Activated T-cell treated with anti-CD3 and anti-CD28 coated beads, Interleukin-2, amount 50 U/mL, for 4 hours (primary cell): ENCODE measurements around the gene HP. TPM values are rescaled to one million over a fixed set of nuclear protein-coding genes. Genes with fewer than 3 reads are reported as not detected.

Source experiments
- total RNA-seq, 3 donors: library from RNA; stranded (reverse); gene quantifications; one replicate each; pipeline ENCODE4 v1.2.1, GENCODE V29; 2021

HP gene
- total RNA-seq, 3 donors from 2014 or later, result 8.2 to 11.8 (median 11.4) TPM

Other genes with a start within 250 kb of the HP start
- gene AP1G1, start 245.7 kb upstream of the HP start, total RNA-seq, result 10 to 100 TPM; 88.5 to 98.7 (median 90.1) TPM
- 10 to 100 TPM; 15.3 to 17.3 (median 15.5) TPM for gene ATXN1L, start 208.5 kb upstream of the HP start, total RNA-seq
- 1 to 10 TPM; 3.4 to 6.5 (median 4.1) TPM for gene ZNF821, start 170.3 kb upstream of the HP start, total RNA-seq
- gene IST1, start 159.0 kb upstream of the HP start, total RNA-seq, result 100 to 1,000 TPM; 149 to 176 (median 158) TPM
- gene PKD1L3, start 54.1 kb upstream of the HP start, total RNA-seq, result not detected
- 10 to 100 TPM; 33.4 to 39.0 (median 35.8) TPM for gene DHODH, start 45.8 kb upstream of the HP start, total RNA-seq
- gene HPR, start 8.7 kb downstream of the HP start, total RNA-seq, result not detected
- 10 to 100 TPM; 39.3 to 45.8 (median 39.4) TPM for gene TXNL4B, start 39.1 kb downstream of the HP start, total RNA-seq
- 100 to 1,000 TPM; 111 to 128 (median 118) TPM for gene DHX38, start 39.3 kb downstream of the HP start, total RNA-seq
- under 1 TPM in 2 of 3 donors, not detected in 1; 0.11 to 0.38 TPM for gene PMFBP1, start 117.7 kb downstream of the HP start, total RNA-seq